ENCODE results near the gene CIT. TPM values are rescaled to one million over a fixed set of nuclear protein-coding genes. Genes with fewer than 3 reads are reported as not detected.

CIT gene
- total and polyA plus RNA-seq, 4 donors, result 0.31 to 24.7 (median 1.8) TPM

DNA sequence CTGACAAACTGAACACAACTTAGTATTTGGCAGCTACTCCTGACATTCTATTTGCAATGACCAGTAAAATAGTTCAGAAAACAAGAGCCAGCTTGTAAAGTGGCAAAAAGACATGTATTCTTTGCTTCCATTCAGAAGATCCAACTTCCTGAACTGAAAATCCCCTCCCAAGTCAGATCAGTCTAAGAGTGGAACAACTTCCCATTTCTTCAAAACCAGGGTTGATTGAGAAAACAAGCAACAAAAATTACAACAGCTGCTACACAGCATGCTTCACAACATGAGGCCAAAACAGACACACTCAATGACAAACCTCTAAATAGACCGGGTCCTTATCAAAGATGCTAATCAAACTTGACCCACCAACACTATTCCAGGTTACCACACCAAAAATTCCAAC lies 40.3 kb downstream of the CIT start:
- peaks cover 0 to 4% (median 1%) of the 10 kb centered on the region in 4 donors for H3K9me3 ChIP-seq (ENCODE audit: control insufficient read depth in 4 of 4, low read length in 3 of 4)
- no peaks in the 10 kb centered on the region for H3K4me1 ChIP-seq (ENCODE audit: control insufficient read depth in 4 of 4, insufficient read depth in 4 of 4, low read length in 3 of 4)
- 87% methylated on average over 1 of the region's 1 CpG for WGBS
- H3K27ac ChIP-seq (ENCODE audit: low read depth in 1 of 2, low read length in 2 of 2), result no peak overlapping the region
- TF ChIP-seq, protein P1, sequence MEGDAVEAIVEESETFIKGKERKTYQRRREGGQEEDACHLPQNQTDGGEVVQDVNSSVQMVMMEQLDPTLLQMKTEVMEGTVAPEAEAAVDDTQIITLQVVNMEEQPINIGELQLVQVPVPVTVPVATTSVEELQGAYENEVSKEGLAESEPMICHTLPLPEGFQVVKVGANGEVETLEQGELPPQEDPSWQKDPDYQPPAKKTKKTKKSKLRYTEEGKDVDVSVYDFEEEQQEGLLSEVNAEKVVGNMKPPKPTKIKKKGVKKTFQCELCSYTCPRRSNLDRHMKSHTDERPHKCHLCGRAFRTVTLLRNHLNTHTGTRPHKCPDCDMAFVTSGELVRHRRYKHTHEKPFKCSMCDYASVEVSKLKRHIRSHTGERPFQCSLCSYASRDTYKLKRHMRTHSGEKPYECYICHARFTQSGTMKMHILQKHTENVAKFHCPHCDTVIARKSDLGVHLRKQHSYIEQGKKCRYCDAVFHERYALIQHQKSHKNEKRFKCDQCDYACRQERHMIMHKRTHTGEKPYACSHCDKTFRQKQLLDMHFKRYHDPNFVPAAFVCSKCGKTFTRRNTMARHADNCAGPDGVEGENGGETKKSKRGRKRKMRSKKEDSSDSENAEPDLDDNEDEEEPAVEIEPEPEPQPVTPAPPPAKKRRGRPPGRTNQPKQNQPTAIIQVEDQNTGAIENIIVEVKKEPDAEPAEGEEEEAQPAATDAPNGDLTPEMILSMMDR (IDR thresholded peaks at IDR 0.05; ENCODE audit: low read depth, low read length, missing input control), result no peak
- no peak for TF ChIP-seq FOXA2 (IDR thresholded peaks at IDR 0.05)
- no peak for TF ChIP-seq GABPA (IDR thresholded peaks at IDR 0.05 in 1 of 2, conservative IDR thresholded peaks at IDR 0.05 in 1 of 2)
- no peak for TF ChIP-seq NR2F2 (IDR thresholded peaks at IDR 0.05)
- TF ChIP-seq HNF4G (IDR thresholded peaks at IDR 0.05), result no peak
- TF ChIP-seq, protein P2, sequence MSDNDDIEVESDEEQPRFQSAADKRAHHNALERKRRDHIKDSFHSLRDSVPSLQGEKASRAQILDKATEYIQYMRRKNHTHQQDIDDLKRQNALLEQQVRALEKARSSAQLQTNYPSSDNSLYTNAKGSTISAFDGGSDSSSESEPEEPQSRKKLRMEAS (IDR thresholded peaks at IDR 0.05), result no peak
- TF ChIP-seq RAD21 (IDR thresholded peaks at IDR 0.05), result no peak
- TF ChIP-seq JUND (IDR thresholded peaks at IDR 0.05), result no peak
- no peak for TF ChIP-seq HNF4A (conservative IDR thresholded peaks at IDR 0.05)
- TF ChIP-seq EGR1 (IDR thresholded peaks at IDR 0.05; ENCODE audit: low read depth in 2 of 2), result no peak
- no peak for DNase-seq (ENCODE audit: low spot score)
- no peak overlapping the region for H3K9ac ChIP-seq (ENCODE audit: low read depth in 1 of 2, low read length in 2 of 2)
- no peaks in the 10 kb centered on the region for H3K36me3 ChIP-seq (ENCODE audit: control insufficient read depth in 4 of 4, insufficient read depth in 3 of 4, low read depth in 1 of 4, low read length in 3 of 4)
- H3K4me3 ChIP-seq (ENCODE audit: low read depth in 1 of 3, low read length in 3 of 3), result no peak overlapping the region
- H3K27me3 ChIP-seq (ENCODE audit: control insufficient read depth in 4 of 4, insufficient read depth in 4 of 4, low read length in 3 of 4), result no peaks in the 10 kb centered on the region

DNA sequence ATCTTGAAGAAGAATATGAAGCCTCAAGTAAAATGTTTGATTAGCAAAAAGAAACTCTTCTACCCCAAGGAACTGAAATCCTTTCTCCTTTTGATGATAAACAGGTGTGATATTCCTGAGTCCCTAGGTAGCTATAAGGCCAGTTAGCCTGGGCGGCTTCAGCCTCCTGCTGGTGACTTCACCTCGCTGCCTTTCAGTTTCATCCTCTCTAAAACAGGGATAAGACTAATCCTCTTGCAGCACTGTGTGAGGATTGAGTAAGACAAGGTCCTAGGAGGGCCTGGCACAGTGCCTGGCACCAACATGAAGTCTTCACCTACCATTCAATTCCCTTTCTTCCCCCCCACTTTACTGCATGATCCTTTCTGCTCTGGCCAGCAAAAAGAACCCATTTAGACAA lies 42.1 kb downstream of the CIT start:
- Histone ChIP-seq H3K4me1 (ENCODE audit: control insufficient read depth in 4 of 4, insufficient read depth in 4 of 4, low read length in 3 of 4) (no peaks in the 10 kb centered on the region), H3K36me3 (ENCODE audit: control insufficient read depth in 4 of 4, insufficient read depth in 3 of 4, low read depth in 1 of 4, low read length in 3 of 4) (no peaks in the 10 kb centered on the region), H3K9me3 (ENCODE audit: control insufficient read depth in 4 of 4, low read length in 3 of 4) (no peaks in the 10 kb centered on the region), H3K27ac (ENCODE audit: low read depth in 1 of 2, low read length in 2 of 2) (no peak overlapping the region), H3K4me3 (ENCODE audit: low read depth in 1 of 3, low read length in 3 of 3) (no peak overlapping the region), H3K9ac (ENCODE audit: low read depth in 1 of 2, low read length in 2 of 2) (no peak overlapping the region), H3K27me3 (ENCODE audit: control insufficient read depth in 4 of 4, insufficient read depth in 4 of 4, low read length in 3 of 4) (no peaks in the 10 kb centered on the region)
- TF ChIP-seq RAD21 (IDR thresholded peaks at IDR 0.05) (no peak), EGR1 (IDR thresholded peaks at IDR 0.05; ENCODE audit: low read depth in 2 of 2) (no peak), SP1 (IDR thresholded peaks at IDR 0.05) (no peak), FOXA2 (IDR thresholded peaks at IDR 0.05) (no peak), GABPA (IDR thresholded peaks at IDR 0.05 in 1 of 2, conservative IDR thresholded peaks at IDR 0.05 in 1 of 2) (no peak), RXRA (IDR thresholded peaks at IDR 0.05) (no peak), HNF4A (conservative IDR thresholded peaks at IDR 0.05) (no peak), HNF4G (IDR thresholded peaks at IDR 0.05) (no peak), FOXA1 (IDR thresholded peaks at IDR 0.05) (no peak), TAF1 (conservative IDR thresholded peaks at IDR 0.05) (no peak), NR2F2 (IDR thresholded peaks at IDR 0.05) (no peak), YY1 (IDR thresholded peaks at IDR 0.05) (no peak), JUND (IDR thresholded peaks at IDR 0.05) (no peak)
- TF ChIP-seq, protein P1 (IDR thresholded peaks at IDR 0.05; ENCODE audit: low read depth, low read length, missing input control), result no peak
- TF ChIP-seq, protein P2 (IDR thresholded peaks at IDR 0.05), result no peak
- TF ChIP-seq, protein P3, sequence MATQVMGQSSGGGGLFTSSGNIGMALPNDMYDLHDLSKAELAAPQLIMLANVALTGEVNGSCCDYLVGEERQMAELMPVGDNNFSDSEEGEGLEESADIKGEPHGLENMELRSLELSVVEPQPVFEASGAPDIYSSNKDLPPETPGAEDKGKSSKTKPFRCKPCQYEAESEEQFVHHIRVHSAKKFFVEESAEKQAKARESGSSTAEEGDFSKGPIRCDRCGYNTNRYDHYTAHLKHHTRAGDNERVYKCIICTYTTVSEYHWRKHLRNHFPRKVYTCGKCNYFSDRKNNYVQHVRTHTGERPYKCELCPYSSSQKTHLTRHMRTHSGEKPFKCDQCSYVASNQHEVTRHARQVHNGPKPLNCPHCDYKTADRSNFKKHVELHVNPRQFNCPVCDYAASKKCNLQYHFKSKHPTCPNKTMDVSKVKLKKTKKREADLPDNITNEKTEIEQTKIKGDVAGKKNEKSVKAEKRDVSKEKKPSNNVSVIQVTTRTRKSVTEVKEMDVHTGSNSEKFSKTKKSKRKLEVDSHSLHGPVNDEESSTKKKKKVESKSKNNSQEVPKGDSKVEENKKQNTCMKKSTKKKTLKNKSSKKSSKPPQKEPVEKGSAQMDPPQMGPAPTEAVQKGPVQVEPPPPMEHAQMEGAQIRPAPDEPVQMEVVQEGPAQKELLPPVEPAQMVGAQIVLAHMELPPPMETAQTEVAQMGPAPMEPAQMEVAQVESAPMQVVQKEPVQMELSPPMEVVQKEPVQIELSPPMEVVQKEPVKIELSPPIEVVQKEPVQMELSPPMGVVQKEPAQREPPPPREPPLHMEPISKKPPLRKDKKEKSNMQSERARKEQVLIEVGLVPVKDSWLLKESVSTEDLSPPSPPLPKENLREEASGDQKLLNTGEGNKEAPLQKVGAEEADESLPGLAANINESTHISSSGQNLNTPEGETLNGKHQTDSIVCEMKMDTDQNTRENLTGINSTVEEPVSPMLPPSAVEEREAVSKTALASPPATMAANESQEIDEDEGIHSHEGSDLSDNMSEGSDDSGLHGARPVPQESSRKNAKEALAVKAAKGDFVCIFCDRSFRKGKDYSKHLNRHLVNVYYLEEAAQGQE (IDR thresholded peaks at IDR 0.05), result no peak
- TF ChIP-seq, protein P4, sequence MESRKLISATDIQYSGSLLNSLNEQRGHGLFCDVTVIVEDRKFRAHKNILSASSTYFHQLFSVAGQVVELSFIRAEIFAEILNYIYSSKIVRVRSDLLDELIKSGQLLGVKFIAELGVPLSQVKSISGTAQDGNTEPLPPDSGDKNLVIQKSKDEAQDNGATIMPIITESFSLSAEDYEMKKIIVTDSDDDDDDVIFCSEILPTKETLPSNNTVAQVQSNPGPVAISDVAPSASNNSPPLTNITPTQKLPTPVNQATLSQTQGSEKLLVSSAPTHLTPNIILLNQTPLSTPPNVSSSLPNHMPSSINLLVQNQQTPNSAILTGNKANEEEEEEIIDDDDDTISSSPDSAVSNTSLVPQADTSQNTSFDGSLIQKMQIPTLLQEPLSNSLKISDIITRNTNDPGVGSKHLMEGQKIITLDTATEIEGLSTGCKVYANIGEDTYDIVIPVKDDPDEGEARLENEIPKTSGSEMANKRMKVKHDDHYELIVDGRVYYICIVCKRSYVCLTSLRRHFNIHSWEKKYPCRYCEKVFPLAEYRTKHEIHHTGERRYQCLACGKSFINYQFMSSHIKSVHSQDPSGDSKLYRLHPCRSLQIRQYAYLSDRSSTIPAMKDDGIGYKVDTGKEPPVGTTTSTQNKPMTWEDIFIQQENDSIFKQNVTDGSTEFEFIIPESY (IDR thresholded peaks at IDR 0.05), result no peak
- TF ChIP-seq, protein P5, sequence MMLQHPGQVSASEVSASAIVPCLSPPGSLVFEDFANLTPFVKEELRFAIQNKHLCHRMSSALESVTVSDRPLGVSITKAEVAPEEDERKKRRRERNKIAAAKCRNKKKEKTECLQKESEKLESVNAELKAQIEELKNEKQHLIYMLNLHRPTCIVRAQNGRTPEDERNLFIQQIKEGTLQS (IDR thresholded peaks at IDR 0.05), result no peak
- 91% methylated on average over 2 of the region's 2 CpGs for WGBS
- DNase-seq (ENCODE audit: low spot score), result no peak
